Measurements from ENCODE around the gene PLEKHA6.

PLEKHA6 gene

DNA sequence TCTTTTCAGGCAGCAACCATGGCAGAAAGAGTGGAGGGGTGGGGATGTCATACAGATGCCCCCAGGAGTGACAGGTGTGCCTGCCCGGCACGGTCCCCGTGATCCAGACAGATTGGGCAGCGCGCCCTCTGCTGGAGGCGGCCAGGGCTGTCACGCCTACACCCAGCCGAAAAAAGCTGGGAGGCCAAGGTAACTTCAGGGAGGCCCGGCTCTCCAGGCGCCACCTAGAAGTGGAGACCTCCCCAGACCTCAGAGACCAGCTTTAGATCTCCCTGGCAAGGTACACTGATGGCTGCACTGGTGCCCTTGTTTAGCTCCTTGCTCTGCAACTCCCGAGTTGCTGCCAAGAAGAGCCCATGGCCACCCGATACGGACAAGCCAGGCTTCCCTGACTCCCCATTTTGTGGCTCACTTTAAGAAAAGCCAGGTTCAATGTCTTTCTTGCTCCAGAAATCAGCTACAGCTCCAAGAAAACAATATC lies 152.6 kb downstream of the PLEKHA6 start:
- in situ Hi-C loops (cut with MboI; ENCODE audit: low sequenced_read_pairs): no loop called here
- Histone ChIP-seq H3K4me1 (peaks cover 5% of the 10 kb centered on the region), H3K27me3 (ENCODE audit: low read depth) (peaks cover 49% of the 10 kb centered on the region), H3K4me3 (no peak overlapping the region), H3K36me3 (replicated peaks) (no peaks in the 10 kb centered on the region), H3K9me3 (no peaks in the 10 kb centered on the region)
- peak; percentile 11 to 84 for DNase-seq (ENCODE audit: low spot score in 2 of 2)

DNA sequence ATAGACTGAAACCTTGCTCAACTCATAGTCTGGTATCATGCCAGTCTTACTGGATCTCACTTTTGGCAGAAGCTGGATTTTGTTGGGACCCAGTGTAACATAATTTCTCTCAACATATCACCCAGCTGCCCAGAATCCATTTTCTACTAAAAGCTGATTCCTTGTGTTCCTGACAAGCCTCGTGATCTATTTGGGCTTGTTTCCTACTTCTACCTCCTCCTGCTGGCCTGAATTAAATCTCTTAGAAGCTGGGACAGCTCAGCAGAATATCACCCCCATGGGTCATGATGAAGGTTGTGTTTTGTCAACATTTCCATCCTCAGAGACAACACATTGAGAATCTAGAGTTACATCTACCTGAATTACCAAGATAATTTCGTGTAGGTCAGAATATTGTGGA lies 153.6 kb downstream of the PLEKHA6 start:
- no peaks in the 10 kb centered on the region for H3K9me3 ChIP-seq
- in situ Hi-C loops (cut with MboI; ENCODE audit: low sequenced_read_pairs): no loop called here
- no peak overlapping the region for H3K4me3 ChIP-seq
- no peak for DNase-seq (ENCODE audit: low spot score in 2 of 2)
- no peaks in the 10 kb centered on the region for H3K36me3 ChIP-seq (replicated peaks)
- H3K27me3 ChIP-seq (ENCODE audit: low read depth): peaks cover 54% of the 10 kb centered on the region
- H3K4me1 ChIP-seq: peaks cover 5% of the 10 kb centered on the region

DNA sequence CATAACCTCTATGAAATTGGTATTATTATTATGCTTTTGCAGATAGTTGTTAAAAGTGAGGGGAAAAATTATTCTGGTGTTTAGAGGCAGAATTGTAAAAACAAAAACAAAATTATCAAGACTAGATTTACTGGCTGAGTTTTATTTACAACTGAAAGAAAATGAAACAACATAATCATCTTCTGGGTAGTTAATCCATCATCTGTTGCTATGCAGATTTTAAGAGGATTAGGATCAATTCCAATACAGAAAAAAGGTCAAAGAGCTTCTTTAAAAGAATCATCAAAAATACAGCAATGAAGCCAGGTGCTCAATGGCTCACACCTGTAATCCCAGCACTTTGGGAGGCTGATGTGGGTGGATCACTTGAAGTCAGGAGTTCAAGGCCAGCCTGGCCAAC lies 154.2 kb downstream of the PLEKHA6 start:
- no peak for DNase-seq (ENCODE audit: low spot score in 2 of 2)
- H3K27me3 ChIP-seq (ENCODE audit: low read depth): peaks cover 53% of the 10 kb centered on the region
- in situ Hi-C loops (cut with MboI; ENCODE audit: low sequenced_read_pairs): no loop called here
- H3K9me3 ChIP-seq: no peaks in the 10 kb centered on the region
- H3K4me3 ChIP-seq: no peak overlapping the region
- no peaks in the 10 kb centered on the region for H3K36me3 ChIP-seq (replicated peaks)
- peaks cover 5% of the 10 kb centered on the region for H3K4me1 ChIP-seq

DNA sequence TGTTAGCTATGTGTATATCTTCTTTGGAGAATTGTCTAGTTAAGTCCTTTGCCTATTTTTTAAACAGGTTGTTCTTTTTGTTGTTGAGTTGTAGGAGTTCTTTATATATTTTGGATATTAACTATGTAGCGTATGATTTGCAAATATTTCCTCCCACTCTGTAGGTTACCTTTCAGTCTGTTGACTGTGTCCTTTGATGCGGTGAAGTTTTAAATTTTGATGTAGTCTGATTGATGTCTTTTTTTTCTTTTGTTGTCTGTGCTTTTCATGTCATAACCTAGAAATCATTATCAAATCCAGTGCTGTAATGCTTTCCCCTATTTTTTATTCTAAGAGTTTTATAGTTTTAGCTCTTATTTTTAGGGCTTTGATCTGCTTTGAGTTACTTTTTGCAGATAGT lies 154.8 kb downstream of the PLEKHA6 start:
- Histone ChIP-seq H3K9me3 (no peaks in the 10 kb centered on the region), H3K36me3 (replicated peaks) (no peaks in the 10 kb centered on the region), H3K4me3 (no peak overlapping the region), H3K4me1 (peaks cover 5% of the 10 kb centered on the region), H3K27me3 (ENCODE audit: low read depth) (peaks cover 49% of the 10 kb centered on the region)
- DNase-seq (ENCODE audit: low spot score in 2 of 2): no peak
- in situ Hi-C loops (cut with MboI; ENCODE audit: low sequenced_read_pairs): no loop called here

DNA sequence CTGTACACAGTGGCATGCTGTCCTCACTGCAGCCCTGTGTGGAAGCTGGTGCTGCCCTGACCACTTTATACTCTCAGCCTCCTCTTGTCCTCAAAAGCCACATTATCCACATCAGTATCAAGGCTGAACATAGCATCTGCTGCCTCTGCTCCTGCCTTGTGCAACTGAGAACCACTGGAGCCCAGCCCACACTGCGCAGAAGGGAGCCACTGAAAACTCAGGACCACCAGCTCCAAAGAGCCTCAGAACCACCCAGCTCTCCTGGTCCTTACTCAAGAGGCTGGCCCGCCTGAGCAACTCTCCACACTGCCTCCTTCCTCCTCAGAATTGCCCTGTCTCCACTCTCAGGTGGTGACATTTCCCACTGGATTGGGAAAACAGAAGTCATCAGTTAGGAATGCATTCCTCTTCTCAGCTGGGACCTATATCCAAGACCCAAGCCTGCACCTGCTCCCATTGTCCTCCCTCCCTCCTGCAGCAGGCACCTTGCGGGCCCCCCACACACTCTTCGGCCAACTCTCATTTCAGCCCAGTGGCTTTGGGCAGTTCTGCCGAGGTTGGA lies 156.4 kb downstream of the PLEKHA6 start:
- DNase-seq (ENCODE audit: low spot score in 2 of 2): no peak
- no peaks in the 10 kb centered on the region for H3K9me3 ChIP-seq
- H3K4me3 ChIP-seq: no peak overlapping the region
- no peaks in the 10 kb centered on the region for H3K36me3 ChIP-seq (replicated peaks)
- H3K27me3 ChIP-seq (ENCODE audit: low read depth): peaks cover 53% of the 10 kb centered on the region
- peaks cover 5% of the 10 kb centered on the region for H3K4me1 ChIP-seq
- in situ Hi-C loops (cut with MboI; ENCODE audit: low sequenced_read_pairs): no loop called here

DNA sequence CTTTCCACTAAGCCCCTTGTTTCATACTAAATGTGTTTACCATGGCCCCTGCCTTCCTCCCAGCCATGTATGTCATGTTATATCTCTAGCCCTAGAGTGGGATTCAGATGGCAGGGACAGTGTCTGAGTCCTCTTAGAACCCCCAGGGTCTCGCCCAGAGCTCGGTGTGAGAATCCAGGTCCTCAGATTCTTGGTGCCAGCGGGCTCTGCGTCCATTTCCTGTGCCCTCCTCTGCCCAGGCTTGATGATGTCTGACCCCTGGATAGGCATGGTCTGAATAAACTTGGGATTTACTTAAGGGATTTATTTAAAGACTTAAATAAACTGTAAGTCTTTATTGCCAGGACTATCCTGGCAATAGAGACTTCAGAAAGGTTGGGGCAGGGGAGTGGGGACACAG lies 157.2 kb downstream of the PLEKHA6 start:
- in situ Hi-C loops (cut with MboI; ENCODE audit: low sequenced_read_pairs): no loop called here

DNA sequence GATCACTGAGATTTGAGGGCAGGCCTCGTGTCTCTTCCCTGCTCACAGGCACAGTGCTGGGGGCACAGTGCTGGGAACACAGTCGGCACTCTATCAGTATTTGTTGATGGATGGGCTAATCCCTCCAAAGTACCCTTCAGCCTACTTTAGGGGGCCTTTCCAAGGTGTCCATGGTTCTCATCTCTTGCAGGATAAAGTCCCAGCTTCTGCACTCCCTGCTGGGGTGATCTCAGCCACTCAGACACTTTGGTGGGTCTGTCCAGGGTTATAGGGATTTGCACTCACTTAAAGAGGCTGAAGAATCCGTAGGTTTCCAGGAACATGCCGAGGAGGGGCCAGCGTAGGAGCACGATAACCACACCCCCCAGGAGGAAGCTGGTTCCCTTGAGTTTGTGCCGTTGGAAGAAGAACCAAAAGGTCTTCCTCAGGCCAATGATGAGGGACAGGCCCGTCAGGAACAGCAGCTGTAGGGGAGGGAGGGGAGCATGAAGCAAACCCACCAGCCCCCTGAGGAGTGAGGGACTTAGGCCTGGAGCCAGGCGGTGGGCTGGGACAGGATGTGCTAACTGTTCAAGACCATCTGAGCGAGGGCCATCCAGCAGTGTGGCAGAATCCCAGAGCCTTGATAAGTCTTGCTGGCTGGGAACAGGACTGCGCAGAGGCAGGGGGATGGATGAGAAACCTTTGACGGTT lies 158.2 kb downstream of the PLEKHA6 start:
- H3K9me3 ChIP-seq: no peaks in the 10 kb centered on the region
- in situ Hi-C loops (cut with MboI; ENCODE audit: low sequenced_read_pairs): no loop called here
- no peaks in the 10 kb centered on the region for H3K36me3 ChIP-seq (replicated peaks)
- peaks cover 5% of the 10 kb centered on the region for H3K4me1 ChIP-seq
- no peak for DNase-seq (ENCODE audit: low spot score in 2 of 2)
- peaks cover 60% of the 10 kb centered on the region for H3K27me3 ChIP-seq (ENCODE audit: low read depth)
- H3K4me3 ChIP-seq: no peak overlapping the region

More for the DNA sequence above, 157.2 kb downstream of the PLEKHA6 start:
- Histone ChIP-seq H3K9me3 (no peaks in the 10 kb centered on the region), H3K36me3 (replicated peaks) (no peaks in the 10 kb centered on the region), H3K4me3 (no peak overlapping the region), H3K27me3 (ENCODE audit: low read depth) (peaks cover 61% of the 10 kb centered on the region), H3K4me1 (peaks cover 5% of the 10 kb centered on the region)
- DNase-seq (ENCODE audit: low spot score in 2 of 2): no peak

DNA sequence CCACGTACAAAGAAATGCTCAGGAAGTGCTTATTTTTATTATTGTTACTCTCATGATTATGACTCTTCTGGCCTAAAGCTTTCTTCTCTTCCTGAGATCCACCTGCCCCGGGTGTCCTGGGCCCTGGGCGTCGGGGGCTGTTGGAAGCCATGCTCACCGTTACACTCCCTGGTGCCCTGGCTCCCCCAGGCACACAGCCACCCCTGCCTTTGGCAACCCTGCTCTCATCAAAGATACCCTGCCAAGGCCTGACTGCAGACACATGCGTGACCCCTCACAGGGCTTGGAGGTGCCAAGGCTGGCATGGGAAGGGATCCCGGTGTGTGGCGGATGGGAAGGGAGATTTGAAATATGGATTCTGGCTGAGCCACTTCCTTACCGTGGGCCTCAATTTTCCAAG lies 160.2 kb downstream of the PLEKHA6 start:
- Histone ChIP-seq H3K4me1 (no peaks in the 10 kb centered on the region), H3K9me3 (no peaks in the 10 kb centered on the region), H3K4me3 (no peak overlapping the region), H3K36me3 (replicated peaks) (no peaks in the 10 kb centered on the region), H3K27me3 (ENCODE audit: low read depth) (peaks cover 56% of the 10 kb centered on the region)
- in situ Hi-C loops (cut with MboI; ENCODE audit: low sequenced_read_pairs): no loop called here
- no peak for DNase-seq (ENCODE audit: low spot score in 2 of 2)

DNA sequence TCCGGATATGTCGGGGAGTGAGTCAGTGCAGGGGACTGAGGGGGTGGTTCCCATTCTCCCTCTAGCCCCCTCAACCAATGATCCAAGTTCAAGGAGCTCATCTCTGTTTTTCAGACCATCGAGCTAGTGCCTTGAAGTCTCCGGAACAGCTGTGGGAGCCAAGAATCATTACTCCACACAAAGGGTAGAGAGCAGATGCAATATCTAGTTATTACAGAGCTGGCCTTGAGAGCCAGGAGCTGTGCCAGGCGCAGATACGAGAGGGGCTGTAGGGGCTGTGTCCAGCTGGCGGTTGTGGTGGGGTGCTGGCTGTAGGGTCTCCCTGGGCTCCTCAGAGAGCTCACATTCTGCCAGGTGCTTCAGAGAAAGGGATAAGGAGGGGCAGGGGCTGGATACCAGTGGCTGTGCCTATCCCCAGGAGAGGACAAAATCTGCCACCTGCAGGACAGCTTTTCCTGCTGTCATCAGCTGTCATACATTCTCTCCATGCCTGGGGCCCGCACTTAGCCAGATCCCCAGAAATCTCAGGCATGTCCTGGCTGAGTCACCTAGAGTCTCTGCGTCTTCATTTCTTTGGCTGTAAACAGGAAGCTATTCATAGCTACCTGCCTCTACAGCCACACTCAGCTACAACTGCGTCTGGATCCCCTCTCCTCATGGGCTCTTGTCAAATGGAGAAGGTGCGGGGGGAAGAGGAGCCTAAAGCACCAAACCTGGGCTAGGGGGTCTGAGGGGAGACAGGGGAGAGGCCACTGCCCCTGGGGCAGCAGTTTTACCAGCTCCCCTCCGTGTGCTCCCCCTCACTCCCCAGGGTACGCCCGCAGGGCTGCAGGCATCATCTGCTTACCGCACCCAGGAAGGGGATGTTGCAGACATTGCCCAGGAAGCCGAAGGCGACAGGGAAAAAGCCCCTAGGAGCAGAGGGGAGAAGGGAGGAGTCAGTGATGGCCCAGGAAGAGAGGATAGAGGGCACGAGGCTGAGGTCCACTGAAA lies 161.1 kb downstream of the PLEKHA6 start:
- in situ Hi-C loops (cut with MboI; ENCODE audit: low sequenced_read_pairs): no loop called here

DNA sequence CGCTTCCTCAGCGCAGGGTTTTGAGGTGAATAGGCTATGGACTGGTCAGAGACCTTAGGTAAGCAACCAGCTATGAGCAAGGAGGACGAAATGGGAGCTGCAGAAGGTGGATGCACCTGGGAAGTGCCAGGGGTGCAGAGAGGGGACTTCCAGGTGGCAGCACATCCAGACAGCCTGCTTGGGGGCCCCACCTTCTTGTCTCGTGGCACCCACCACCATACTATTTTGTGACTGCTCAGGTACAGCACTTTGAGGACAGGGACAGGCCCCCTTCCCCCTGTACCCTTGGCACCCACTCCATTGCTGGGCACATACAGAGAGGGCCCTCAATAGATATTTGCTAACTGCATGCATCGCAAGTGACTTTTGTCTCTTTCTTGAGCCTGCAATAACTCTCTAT lies 162.7 kb downstream of the PLEKHA6 start:
- H3K36me3 ChIP-seq (replicated peaks): no peaks in the 10 kb centered on the region
- no peak for DNase-seq (ENCODE audit: low spot score in 2 of 2)
- H3K4me3 ChIP-seq: no peak overlapping the region
- no peaks in the 10 kb centered on the region for H3K9me3 ChIP-seq
- in situ Hi-C loops (cut with MboI; ENCODE audit: low sequenced_read_pairs): no loop called here
- H3K4me1 ChIP-seq: no peaks in the 10 kb centered on the region
- H3K27me3 ChIP-seq (ENCODE audit: low read depth): peaks cover 45% of the 10 kb centered on the region

More for the DNA sequence above, 161.1 kb downstream of the PLEKHA6 start:
- no peak for DNase-seq (ENCODE audit: low spot score in 2 of 2)
- Histone ChIP-seq H3K27me3 (ENCODE audit: low read depth) (peaks cover 48% of the 10 kb centered on the region), H3K4me3 (no peak overlapping the region), H3K9me3 (no peaks in the 10 kb centered on the region), H3K36me3 (replicated peaks) (no peaks in the 10 kb centered on the region), H3K4me1 (no peaks in the 10 kb centered on the region)

DNA sequence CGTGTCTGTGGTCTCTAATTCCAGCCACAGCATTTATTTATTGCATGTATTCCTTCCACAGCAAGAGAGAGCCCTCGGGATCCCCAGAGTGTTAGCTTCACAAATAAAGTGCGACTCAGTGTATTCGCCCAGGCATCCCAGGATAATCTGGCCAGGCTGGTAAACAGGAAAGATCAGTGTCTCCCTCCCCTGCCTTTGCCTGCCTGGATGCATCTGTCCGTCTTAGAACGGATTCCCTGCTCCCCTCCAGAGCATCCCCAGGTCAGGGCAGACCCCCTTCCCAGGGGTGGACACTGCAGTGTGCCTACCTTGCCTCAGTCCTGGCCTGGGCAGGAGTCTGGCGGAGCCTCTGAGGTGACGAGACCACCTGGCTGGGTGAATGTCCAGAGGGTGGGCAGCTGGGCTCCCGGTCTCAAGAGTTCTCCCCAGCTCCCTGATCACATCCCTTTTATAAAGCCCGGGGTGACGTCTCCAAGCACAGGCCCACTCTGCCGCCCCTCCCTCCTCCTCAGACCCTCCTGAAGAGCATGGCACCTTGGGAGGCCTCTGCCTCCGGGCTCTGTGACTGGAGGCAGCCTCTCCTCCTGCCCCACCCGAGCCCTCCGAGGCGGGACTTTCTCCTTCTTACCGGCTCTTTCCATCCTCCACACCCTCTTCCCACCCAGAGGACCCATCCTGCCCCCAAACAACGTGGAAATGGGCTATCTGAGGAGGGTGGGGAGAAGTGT lies 163.5 kb downstream of the PLEKHA6 start, which contains the start of gene KISS1:
Gene KISS1 (minus strand): TSS at position 424 of the 728 bp plus-strand sequence. CDS start 3,615 bp downstream, outside the sequence.
- no peaks in the 10 kb centered on the region for H3K36me3 ChIP-seq (replicated peaks)
- H3K4me1 ChIP-seq: no peaks in the 10 kb centered on the region
- H3K27me3 ChIP-seq (ENCODE audit: low read depth): peaks cover 40% of the 10 kb centered on the region
- in situ Hi-C loops (cut with MboI; ENCODE audit: low sequenced_read_pairs): no loop called here
- H3K4me3 ChIP-seq: no peak within 1 kb of the TSS
- no peaks in the 10 kb centered on the region for H3K9me3 ChIP-seq
- no peak for DNase-seq (ENCODE audit: low spot score in 2 of 2)

DNA sequence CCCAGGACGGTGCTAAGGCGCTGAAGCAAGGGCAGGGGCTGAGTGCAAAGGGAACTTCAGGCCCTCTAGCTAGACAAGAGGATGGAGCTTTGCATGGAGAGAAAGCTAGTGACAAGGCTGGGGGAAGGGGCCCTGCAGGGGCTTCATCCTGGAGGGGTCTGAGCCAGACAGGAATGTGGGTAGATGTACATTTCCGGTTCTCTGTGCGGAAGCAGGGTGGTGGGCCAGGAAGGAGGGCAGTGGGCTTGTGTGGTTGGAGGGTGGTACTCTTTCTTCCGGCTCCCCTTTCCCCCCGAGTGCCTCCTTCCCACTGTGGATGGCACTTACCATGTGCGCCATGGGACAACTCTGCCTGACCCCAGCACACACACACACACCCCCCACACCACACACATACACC lies 165.0 kb downstream of the PLEKHA6 start:
- no peak overlapping the region for H3K4me3 ChIP-seq
- no peaks in the 10 kb centered on the region for H3K36me3 ChIP-seq (replicated peaks)
- H3K9me3 ChIP-seq: no peaks in the 10 kb centered on the region
- no peaks in the 10 kb centered on the region for H3K4me1 ChIP-seq
- in situ Hi-C loops (cut with MboI; ENCODE audit: low sequenced_read_pairs): no loop called here
- peaks cover 42% of the 10 kb centered on the region for H3K27me3 ChIP-seq (ENCODE audit: low read depth)
- DNase-seq (ENCODE audit: low spot score in 2 of 2): no peak

DNA sequence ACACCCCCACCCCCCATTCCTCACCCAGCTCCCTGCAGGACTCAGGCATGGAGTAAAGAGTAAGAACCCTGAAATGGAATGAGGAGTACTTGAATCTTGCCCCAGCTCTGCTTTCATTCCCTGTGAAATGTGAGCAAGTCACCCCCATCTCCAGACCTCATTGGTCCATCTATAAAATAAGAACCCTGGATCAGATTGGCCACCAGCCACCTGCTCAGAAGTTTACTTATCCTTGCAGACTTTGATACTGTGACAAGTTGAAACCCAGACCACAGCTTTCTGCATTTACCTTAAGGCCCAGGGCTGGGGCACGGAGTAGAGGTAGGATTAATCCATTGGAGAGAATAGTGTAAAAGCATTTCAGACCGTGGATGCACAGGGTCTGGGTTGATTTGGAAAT lies 165.6 kb downstream of the PLEKHA6 start:
- Histone ChIP-seq H3K4me3 (no peak overlapping the region), H3K9me3 (no peaks in the 10 kb centered on the region), H3K27me3 (ENCODE audit: low read depth) (peaks cover 49% of the 10 kb centered on the region), H3K36me3 (replicated peaks) (no peaks in the 10 kb centered on the region), H3K4me1 (no peaks in the 10 kb centered on the region)
- in situ Hi-C loops (cut with MboI; ENCODE audit: low sequenced_read_pairs): no loop called here
- DNase-seq (ENCODE audit: low spot score in 2 of 2): no peak

All from HAP-1 (cell line).